GM12891 (cell line): ENCODE data around the gene LRP5.
A peak's percentile ranks its signal among the peaks of the same experiment; 100 is the strongest.
"Not testable (repeated sequence)": the region's sequence is repeated elsewhere in the genome, so short reads cannot be mapped to it uniquely, and the experiment has no call there.

Experiments
- DNase-seq: peaks from one replicate; pipeline ENCODE4 v3.0.0; 2011; ENCODE audit warnings: low spot score; ENCODE audit not compliant: insufficient read length
- FAIRE-seq: peaks from 2 replicates; lab custom pipeline; 2011; peaks lifted over from hg19 to GRCh38; lab: Jason Lieb, UNC
- PAX5 ChIP-seq: IDR thresholded peaks from 2 replicates; pipeline ENCODE4 v1.6.1; 2011; ENCODE audit warnings: low read length, moderate library complexity, mild to moderate bottlenecking; ENCODE audit not compliant: insufficient read depth, severe bottlenecking
- POLR2A ChIP-seq: IDR thresholded peaks from 2 replicates; pipeline ENCODE4 v1.6.1; 2011; ENCODE audit warnings: low read depth, low read length, control low read depth
- POLR2AphosphoS5 ChIP-seq: IDR thresholded peaks from 2 replicates; pipeline ENCODE4 v1.6.1; 2011; ENCODE audit warnings: low read depth, low read length, control low read depth
- POU2F2 ChIP-seq: IDR thresholded peaks from 2 replicates; pipeline ENCODE4 v1.6.1; 2011; ENCODE audit warnings: low read depth, mild to moderate bottlenecking, control low read depth, low read length, moderate library complexity
- SPI1 ChIP-seq: IDR thresholded peaks from 2 replicates; pipeline ENCODE4 v1.6.1; 2011; ENCODE audit warnings: low read depth, low read length, control low read depth
- TAF1 ChIP-seq: IDR thresholded peaks from 2 replicates; pipeline ENCODE4 v1.6.1; 2011; ENCODE audit warnings: low read depth, low read length, control low read depth

LRP5 gene

DNA sequence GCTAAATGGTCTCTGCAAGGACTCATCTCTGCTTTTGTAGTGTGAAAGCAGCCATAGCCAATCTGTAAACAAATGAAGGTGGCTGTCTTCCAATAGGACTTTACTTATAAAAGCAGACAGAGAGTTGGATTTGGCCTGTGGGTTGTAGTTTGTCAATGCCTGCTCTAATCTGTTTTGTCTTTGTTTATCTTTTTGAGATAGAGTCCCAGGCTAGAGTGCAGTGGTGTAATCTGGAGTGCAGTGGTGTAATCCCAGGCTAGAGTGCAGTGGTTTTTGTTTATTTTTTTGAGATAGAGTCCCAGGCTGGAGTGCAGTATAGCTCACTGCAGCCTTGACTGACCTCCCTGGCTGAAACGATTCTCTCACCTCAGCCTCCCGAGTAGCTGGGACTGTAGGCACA is 156.7 kb downstream of the LRP5 start:
- TF ChIP-seq TAF1 (no peak), POU2F2 (no peak)
- FAIRE-seq: no peak
- no peak for DNase-seq

- FAIRE-seq (no peak), DNase-seq (no peak)
- TF ChIP-seq SPI1 (peak; percentile 54), POLR2A (no peak), TAF1 (no peak), POU2F2 (no peak), POLR2AphosphoS5 (no peak), PAX5 (no peak)
Measured at GRCh38 chr11:68469642-68470041, 157.3 kb downstream of the LRP5 start.

- FAIRE-seq: no peak
- TF ChIP-seq POLR2A (no peak), SPI1 (no peak), POLR2AphosphoS5 (no peak), PAX5 (no peak), TAF1 (no peak), POU2F2 (no peak)
- DNase-seq: no peak
Measured at GRCh38 chr11:68470304-68470811, 158.0 kb downstream of the LRP5 start.

DNA sequence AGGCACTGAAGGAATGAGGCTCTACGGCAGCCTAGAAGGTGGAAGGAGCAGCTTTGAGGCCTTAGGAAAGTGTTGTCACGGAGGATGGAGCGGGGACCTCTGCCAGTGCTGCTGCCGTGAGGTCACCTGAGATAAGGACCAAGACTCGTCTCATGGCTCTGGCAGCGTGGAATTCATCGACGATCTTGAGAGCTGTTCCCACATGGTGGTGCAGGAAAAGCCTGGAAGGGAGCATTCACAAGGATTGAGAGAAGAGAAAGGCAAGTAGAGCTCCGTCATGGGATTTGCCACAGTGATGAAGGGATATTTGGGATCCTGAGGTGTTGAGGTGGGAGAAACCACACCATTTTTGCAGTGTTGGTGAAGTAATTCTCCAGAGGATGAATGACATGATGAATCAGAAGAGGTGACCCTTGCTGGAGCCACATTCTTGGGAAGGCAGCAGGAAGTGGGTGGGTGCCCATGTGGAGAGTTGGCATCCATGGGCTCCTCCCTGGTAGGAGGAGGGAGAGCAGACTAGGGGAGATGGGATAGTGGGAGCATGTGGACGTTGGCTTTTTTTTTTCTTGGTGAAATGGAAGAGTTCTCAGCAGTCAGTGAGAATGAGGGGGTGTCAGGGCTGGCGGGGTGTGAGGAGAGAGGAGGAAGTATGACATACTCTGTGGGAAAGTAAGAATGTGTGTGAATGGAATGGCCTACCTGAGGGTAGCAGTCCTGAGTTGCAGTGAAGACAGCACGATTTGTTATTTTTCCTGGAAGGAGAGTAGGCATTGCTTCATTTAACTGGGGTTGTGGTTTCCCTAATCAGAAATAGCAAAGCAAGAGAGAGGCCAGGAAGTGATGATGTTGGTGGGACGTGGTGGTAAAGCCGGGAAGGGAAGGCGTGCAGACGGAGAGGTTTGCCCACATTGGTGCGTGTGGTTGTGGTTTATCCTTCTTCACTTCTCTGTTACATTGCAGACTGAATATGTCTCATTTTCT is 159.3 kb downstream of the LRP5 start:
- TF ChIP-seq SPI1: peak; percentile 24; the same call in 1 of the 2 replicates
- TF ChIP-seq POU2F2: no peak
- DNase-seq: no peak
- FAIRE-seq: peak; percentile 76

DNA sequence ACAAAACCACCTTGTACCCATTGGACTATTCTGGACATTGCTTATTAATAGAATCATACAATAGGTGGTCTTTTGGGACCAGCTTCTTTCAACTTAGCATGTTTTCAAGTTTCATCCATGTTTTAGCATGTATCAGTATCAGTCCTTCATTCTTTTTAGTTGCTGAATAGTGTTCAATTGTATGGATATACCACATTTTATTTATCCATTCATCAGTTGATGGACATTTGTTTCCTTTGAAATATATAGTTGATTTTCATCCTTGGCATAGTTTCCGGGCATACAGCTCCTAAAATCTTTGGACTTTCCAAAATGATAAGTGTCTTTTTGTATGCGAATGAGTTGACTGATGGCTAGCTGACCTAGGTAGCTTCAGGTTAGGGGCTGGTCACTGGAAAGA is 160.4 kb downstream of the LRP5 start:
- FAIRE-seq (no peak), DNase-seq (no peak)
- no peak for TF ChIP-seq TAF1
- TF ChIP-seq SPI1: no peak
- TF ChIP-seq POLR2A: no peak
- TF ChIP-seq PAX5: no peak
- no peak for TF ChIP-seq POU2F2

DNA sequence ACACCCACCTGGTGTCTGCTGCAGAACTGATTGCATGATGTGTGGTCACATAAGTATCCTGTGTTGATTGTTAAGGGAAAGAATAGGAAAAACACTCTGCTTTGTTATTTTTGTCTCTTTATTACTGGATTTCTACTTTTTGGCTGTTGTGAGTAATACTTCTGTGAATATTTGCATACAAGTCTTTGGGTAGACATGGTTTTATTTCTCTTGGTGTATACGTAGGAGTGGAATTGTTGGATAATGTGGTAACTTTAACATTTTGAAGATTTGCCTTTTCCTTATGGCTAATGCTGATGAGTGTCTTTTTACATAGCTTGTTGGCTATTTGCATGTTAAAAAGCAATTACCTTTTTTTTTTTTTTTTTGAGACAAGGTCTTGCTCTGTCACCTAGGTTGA is 161.3 kb downstream of the LRP5 start:
- TF ChIP-seq PAX5: no peak
- TF ChIP-seq POLR2AphosphoS5: no peak
- no peak for TF ChIP-seq POLR2A
- no peak for TF ChIP-seq SPI1
- FAIRE-seq (no peak), DNase-seq (no peak)

GRCh38 chr11:68475626-68476025 is 163.2 kb downstream of the LRP5 start:
- DNase-seq, FAIRE-seq: not testable (repeated sequence)

DNA sequence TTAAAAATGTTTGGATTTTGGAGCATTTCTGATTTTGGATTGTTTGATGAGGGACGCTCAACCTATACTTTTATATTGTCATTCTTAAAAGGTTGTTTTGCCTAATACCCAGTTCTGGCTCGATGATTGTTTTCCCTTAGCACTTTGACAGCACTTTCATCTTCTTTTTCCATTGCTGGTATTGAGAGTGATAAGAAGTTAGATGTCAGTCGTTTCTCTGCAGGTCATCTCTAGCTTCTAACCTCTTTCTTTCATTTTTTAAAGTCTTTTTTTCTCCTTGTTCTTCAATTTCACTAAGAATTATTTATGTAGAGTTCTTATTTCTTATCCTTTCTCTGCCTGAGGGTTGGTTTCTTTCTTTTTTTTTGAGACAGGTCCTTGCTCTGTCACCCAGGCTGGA is 167.0 kb downstream of the LRP5 start:
- TF ChIP-seq POU2F2: no peak
- DNase-seq: no peak
- FAIRE-seq: no peak

GRCh38 chr11:68480193-68480592 is 167.8 kb downstream of the LRP5 start:
- DNase-seq (no peak), FAIRE-seq (no peak)
- TF ChIP-seq TAF1 (no peak), PAX5 (no peak), POU2F2 (no peak), SPI1 (no peak), POLR2AphosphoS5 (no peak), POLR2A (no peak)

GRCh38 chr11:68480852-68481510 is 168.6 kb downstream of the LRP5 start:
- FAIRE-seq: no peak
- no peak for TF ChIP-seq POLR2AphosphoS5
- no peak for TF ChIP-seq SPI1
- TF ChIP-seq POU2F2: no peak
- DNase-seq: no peak
